HepG2 (cell line): Measurements from ENCODE around the gene IVD. TPM values are rescaled to one million over a fixed set of nuclear protein-coding genes. Genes with fewer than 3 reads are reported as not detected.

Experiments
- AHR ChIP-seq: IDR thresholded peaks from 2 replicates; pipeline ENCODE4 v1.6.1; 2018; ENCODE audit warnings: missing genetic modification reagents, missing compliant biosample characterization
- CTCF ChIP-seq: sonication (generic); formaldehyde crosslinking; IDR thresholded peaks from 2 replicates; pipeline ENCODE4 v1.5.0; 2020; ENCODE audit warnings: mild to moderate bottlenecking, missing genetic modification reagents, moderate library complexity
- ESRRA ChIP-seq: sonication (generic); formaldehyde crosslinking; IDR thresholded peaks from 2 replicates; pipeline ENCODE4 v1.5.1; 2020; ENCODE audit warnings: mild to moderate bottlenecking, low read depth, missing genetic modification reagents
- MED1 ChIP-seq: sonication (generic); formaldehyde crosslinking; IDR thresholded peaks from 2 replicates; pipeline ENCODE4 v1.4.0; 2020; ENCODE audit warnings: missing genetic modification reagents
- MXI1 ChIP-seq: IDR thresholded peaks from 3 replicates; pipeline ENCODE4 v1.6.1; 2012; ENCODE audit warnings: low read depth, low read length, inconsistent platforms, borderline replicate concordance
- NFYB ChIP-seq: sonication (generic); formaldehyde crosslinking; IDR thresholded peaks from 2 replicates; pipeline ENCODE4 v1.4.0; 2020; ENCODE audit warnings: missing genetic modification reagents
- PHF20 ChIP-seq: sonication (generic); formaldehyde crosslinking; IDR thresholded peaks from 2 replicates; pipeline ENCODE4 v1.5.0; 2020; ENCODE audit warnings: mild to moderate bottlenecking, missing genetic modification reagents
- PREB ChIP-seq: sonication (generic); formaldehyde crosslinking; IDR thresholded peaks from 2 replicates; pipeline ENCODE4 v1.4.0; 2020; ENCODE audit warnings: missing genetic modification reagents
- SIN3B ChIP-seq: fragments of 150-350 bp; IDR thresholded peaks from 2 replicates; pipeline ENCODE4 v1.6.1; 2014; ENCODE audit warnings: low read length
- SIX1 ChIP-seq: sonication (generic); formaldehyde crosslinking; IDR thresholded peaks from 2 replicates; pipeline ENCODE4 v1.4.0; 2020; ENCODE audit warnings: missing genetic modification reagents, borderline replicate concordance
- SMAD1 ChIP-seq: sonication (generic); formaldehyde crosslinking; IDR thresholded peaks from 2 replicates; pipeline ENCODE4 v1.4.0; 2020; ENCODE audit warnings: missing genetic modification reagents, low read depth, mild to moderate bottlenecking, borderline replicate concordance
- STAT5B ChIP-seq: sonication (generic); formaldehyde crosslinking; IDR thresholded peaks from 2 replicates; pipeline ENCODE4 v1.4.0; 2020; ENCODE audit warnings: missing genetic modification reagents
- THYN1 ChIP-seq: sonication (generic); formaldehyde crosslinking; IDR thresholded peaks from 2 replicates; pipeline ENCODE4 v1.8.1; 2023; ENCODE audit warnings: low read depth, mild to moderate bottlenecking, moderate library complexity, missing genetic modification reagents, borderline replicate concordance
- TMF1 ChIP-seq: sonication (generic); formaldehyde crosslinking; IDR thresholded peaks from 2 replicates; pipeline ENCODE4 v1.8.1; 2022; ENCODE audit warnings: low read depth, missing genetic modification reagents
- ZBTB3 ChIP-seq: sonication (generic); formaldehyde crosslinking; IDR thresholded peaks from 2 replicates; pipeline ENCODE4 v1.4.0; 2020; ENCODE audit warnings: low read depth, mild to moderate bottlenecking, moderate library complexity, missing genetic modification reagents, borderline replicate concordance
- ZNF230 ChIP-seq: sonication (generic); formaldehyde crosslinking; IDR thresholded peaks from 2 replicates; pipeline ENCODE4 v1.4.0; 2020; ENCODE audit warnings: mild to moderate bottlenecking, missing genetic modification reagents
- ZNF850 ChIP-seq: sonication (generic); formaldehyde crosslinking; conservative IDR thresholded peaks from 2 replicates; pipeline ENCODE4 v1.9.0; 2021; ENCODE audit warnings: mild to moderate bottlenecking, missing genetic modification reagents
- polyA plus RNA-seq, 8 experiments: library from polyadenylated mRNA; depleted of rRNA in 3 of 8; stranded (reverse) in 7 of 8; unstranded in 1 of 8; fragments of >200 nt; fragmentation: Illumina TruSeq in 4 of 8; extraction: Trizol in 4 of 8; gene quantifications; 2 replicates each; pipeline versions ENCODE4 v1.2.1 to v1.2.3, GENCODE V29; 2011 to 2016; ENCODE audit warnings: low read depth in 4 of 8, missing spikeins in 1 of 8, mixed read lengths in 1 of 8; ENCODE audit not compliant: insufficient read depth in 1 of 8
- total RNA-seq, 5 experiments: library from RNA; depleted of rRNA; stranded (reverse); fragments of >200 nt; fragmentation: Illumina TruSeq; extraction: Trizol; gene quantifications; 2 replicates each; pipeline ENCODE4 v1.2.3, GENCODE V29; 2016; ENCODE audit warnings: low read depth in 1 of 5
- TF ChIP-seq, protein P1 (sequence below): conservative IDR thresholded peaks from 2 replicates; pipeline ENCODE4 v1.6.1; 2018; ENCODE audit warnings: missing genetic modification reagents
- TF ChIP-seq, protein P2 (sequence below): sonication (generic); formaldehyde crosslinking; IDR thresholded peaks from 2 replicates; pipeline ENCODE4 v1.8.0; 2022; ENCODE audit warnings: low read depth, missing genetic modification reagents
- TF ChIP-seq, protein P3 (sequence below), 2 experiments: IDR thresholded peaks; 2 replicates each; pipeline ENCODE4 v1.6.1; 2011 to 2012; ENCODE audit warnings: low read length in 2 of 2, borderline replicate concordance in 1 of 2, low read depth in 1 of 2, mild to moderate bottlenecking in 1 of 2, moderate library complexity in 1 of 2

The IVD gene
- total and polyA plus RNA-seq, 2 of the 13 experiments (the other 11 are each of a cell fraction or from before 2014, with no cell fraction given), result 48.0 to 53.9 TPM

- TF ChIP-seq, protein P1, sequence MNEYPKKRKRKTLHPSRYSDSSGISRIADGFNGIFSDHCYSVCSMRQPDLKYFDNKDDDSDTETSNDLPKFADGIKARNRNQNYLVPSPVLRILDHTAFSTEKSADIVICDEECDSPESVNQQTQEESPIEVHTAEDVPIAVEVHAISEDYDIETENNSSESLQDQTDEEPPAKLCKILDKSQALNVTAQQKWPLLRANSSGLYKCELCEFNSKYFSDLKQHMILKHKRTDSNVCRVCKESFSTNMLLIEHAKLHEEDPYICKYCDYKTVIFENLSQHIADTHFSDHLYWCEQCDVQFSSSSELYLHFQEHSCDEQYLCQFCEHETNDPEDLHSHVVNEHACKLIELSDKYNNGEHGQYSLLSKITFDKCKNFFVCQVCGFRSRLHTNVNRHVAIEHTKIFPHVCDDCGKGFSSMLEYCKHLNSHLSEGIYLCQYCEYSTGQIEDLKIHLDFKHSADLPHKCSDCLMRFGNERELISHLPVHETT (CRISPR knock-in tag), result peak; percentile 58; the same call in 1 of the 2 replicates
- TF ChIP-seq CTCF (CRISPR knock-in tag) (peak; percentile 30), PREB (no peak), STAT5B (no peak), ZNF230 (CRISPR knock-in tag) (no peak), AHR (CRISPR knock-in tag) (no peak), SMAD1 (CRISPR knock-in tag) (no peak), MED1 (CRISPR knock-in tag) (no peak), TMF1 (no peak), SIN3B (no peak), ZBTB3 (no peak), ESRRA (CRISPR knock-in tag) (no peak), NFYB (CRISPR knock-in tag) (peak; percentile 88), ZNF850 (CRISPR knock-in tag) (no peak), SIX1 (no peak), THYN1 (CRISPR knock-in tag) (no peak), PHF20 (peak; percentile 38; the same call in 1 of the 2 replicates), MXI1 (0 out of 3 replicates have a peak, but pooled peaks have one; percentile 5)
- TF ChIP-seq, protein P2, sequence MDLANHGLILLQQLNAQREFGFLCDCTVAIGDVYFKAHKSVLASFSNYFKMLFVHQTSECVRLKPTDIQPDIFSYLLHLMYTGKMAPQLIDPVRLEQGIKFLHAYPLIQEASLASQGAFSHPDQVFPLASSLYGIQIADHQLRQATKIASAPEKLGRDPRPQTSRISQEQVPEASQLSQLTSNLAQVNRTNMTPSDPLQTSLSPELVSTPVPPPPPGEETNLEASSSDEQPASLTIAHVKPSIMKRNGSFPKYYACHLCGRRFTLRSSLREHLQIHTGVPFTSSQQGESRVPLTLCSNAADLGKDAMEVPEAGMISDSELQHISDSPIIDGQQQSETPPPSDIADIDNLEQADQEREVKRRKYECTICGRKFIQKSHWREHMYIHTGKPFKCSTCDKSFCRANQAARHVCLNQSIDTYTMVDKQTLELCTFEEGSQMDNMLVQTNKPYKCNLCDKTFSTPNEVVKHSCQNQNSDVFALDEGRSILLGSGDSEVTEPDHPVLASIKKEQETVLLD (CRISPR knock-in tag), result peak; percentile 65; the same call in 1 of the 2 replicates
- TF ChIP-seq, protein P3, sequence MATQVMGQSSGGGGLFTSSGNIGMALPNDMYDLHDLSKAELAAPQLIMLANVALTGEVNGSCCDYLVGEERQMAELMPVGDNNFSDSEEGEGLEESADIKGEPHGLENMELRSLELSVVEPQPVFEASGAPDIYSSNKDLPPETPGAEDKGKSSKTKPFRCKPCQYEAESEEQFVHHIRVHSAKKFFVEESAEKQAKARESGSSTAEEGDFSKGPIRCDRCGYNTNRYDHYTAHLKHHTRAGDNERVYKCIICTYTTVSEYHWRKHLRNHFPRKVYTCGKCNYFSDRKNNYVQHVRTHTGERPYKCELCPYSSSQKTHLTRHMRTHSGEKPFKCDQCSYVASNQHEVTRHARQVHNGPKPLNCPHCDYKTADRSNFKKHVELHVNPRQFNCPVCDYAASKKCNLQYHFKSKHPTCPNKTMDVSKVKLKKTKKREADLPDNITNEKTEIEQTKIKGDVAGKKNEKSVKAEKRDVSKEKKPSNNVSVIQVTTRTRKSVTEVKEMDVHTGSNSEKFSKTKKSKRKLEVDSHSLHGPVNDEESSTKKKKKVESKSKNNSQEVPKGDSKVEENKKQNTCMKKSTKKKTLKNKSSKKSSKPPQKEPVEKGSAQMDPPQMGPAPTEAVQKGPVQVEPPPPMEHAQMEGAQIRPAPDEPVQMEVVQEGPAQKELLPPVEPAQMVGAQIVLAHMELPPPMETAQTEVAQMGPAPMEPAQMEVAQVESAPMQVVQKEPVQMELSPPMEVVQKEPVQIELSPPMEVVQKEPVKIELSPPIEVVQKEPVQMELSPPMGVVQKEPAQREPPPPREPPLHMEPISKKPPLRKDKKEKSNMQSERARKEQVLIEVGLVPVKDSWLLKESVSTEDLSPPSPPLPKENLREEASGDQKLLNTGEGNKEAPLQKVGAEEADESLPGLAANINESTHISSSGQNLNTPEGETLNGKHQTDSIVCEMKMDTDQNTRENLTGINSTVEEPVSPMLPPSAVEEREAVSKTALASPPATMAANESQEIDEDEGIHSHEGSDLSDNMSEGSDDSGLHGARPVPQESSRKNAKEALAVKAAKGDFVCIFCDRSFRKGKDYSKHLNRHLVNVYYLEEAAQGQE (IDR thresholded peaks at IDR 0.05; ENCODE audit: borderline replicate concordance in 1 of 2, low read depth in 1 of 2, low read length in 2 of 2), result no peak
Observed at GRCh38 chr15:40440743-40441564, 35.4 kb downstream of the IVD start, which contains the start of gene BAHD1 (continued).
